Astrocyte of the cerebellum (primary cell): ENCODE results near the gene TMEM63B.
"Not testable (repeated sequence)": the region's sequence is repeated elsewhere in the genome, so short reads cannot be mapped to it uniquely, and the experiment has no call there.

Experiments
- DNase-seq: peaks from one replicate; pipeline ENCODE4 v3.0.0-alpha.2; 2011; ENCODE audit warnings: low read depth
- H3K4me3 ChIP-seq: 2 replicates; pipeline ENCODE4 v1.5.1; 2011; ENCODE audit warnings: mild to moderate bottlenecking, low read depth, low read length, moderate library complexity
- CTCF ChIP-seq: IDR thresholded peaks from 2 replicates; pipeline ENCODE4 v1.5.1; 2012; ENCODE audit warnings: low read length, low read depth, moderate library complexity, mild to moderate bottlenecking; ENCODE audit errors: missing control alignments
- in situ Hi-C: cut with HindIII; loops from 2 replicates; pipeline ENCODE4 v1.10.0; 2017; ENCODE audit warnings: low sequenced_read_pairs

The TMEM63B gene

GRCh38 chr6:44135173-44135758 lies 7.9 kb downstream of the TMEM63B start:
- no peak for TF ChIP-seq CTCF
- H3K4me3 ChIP-seq: no peak overlapping the region
- no peak for DNase-seq
- in situ Hi-C loops: no loop called here

GRCh38 chr6:44135875-44136274 lies 8.5 kb downstream of the TMEM63B start:
- H3K4me3 ChIP-seq: no peak overlapping the region
- in situ Hi-C loops: no loop called here
- no peak for DNase-seq
- TF ChIP-seq CTCF: peak; percentile 15

GRCh38 chr6:44138717-44139350 lies 11.5 kb downstream of the TMEM63B start:
- H3K4me3 ChIP-seq: no peak overlapping the region
- in situ Hi-C loops: no loop called here
- no peak for TF ChIP-seq CTCF
- DNase-seq: no peak

- TF ChIP-seq CTCF: no peak
- in situ Hi-C loops: no loop called here
These were observed 12.0 kb downstream of the TMEM63B start for GRCh38 chr6:44139351-44139743.

GRCh38 chr6:44142835-44143234 lies 15.5 kb downstream of the TMEM63B start:
- DNase-seq: no peak
- in situ Hi-C loops: no loop called here
- no peak overlapping the region for H3K4me3 ChIP-seq
- no peak for TF ChIP-seq CTCF

More at GRCh38 chr6:44139351-44139743, 12.0 kb downstream of the TMEM63B start:
- no peak overlapping the region for H3K4me3 ChIP-seq
- no peak for DNase-seq

- no peak for DNase-seq
- no peak overlapping the region for H3K4me3 ChIP-seq
- in situ Hi-C loops: no loop called here
- no peak for TF ChIP-seq CTCF
These were observed 16.4 kb downstream of the TMEM63B start for GRCh38 chr6:44143731-44144130.

GRCh38 chr6:44144536-44144935 lies 17.2 kb downstream of the TMEM63B start:
- DNase-seq, H3K4me3 ChIP-seq, in situ Hi-C loops: not testable (repeated sequence)
